Tongue (tissue), 2 donors: ENCODE results near the gene PRAMEF9. TPM values are rescaled to one million over a fixed set of nuclear protein-coding genes. Genes with fewer than 3 reads are reported as not detected.
"Not testable (repeated sequence)": the region's sequence is repeated elsewhere in the genome, so short reads cannot be mapped to it uniquely, and the experiment has no call there.

ENCODE experiments used
- DNase-seq: peaks from one replicate; pipeline ENCODE4 v3.0.0-alpha.2; 2015
- total RNA-seq: library from RNA; depleted of rRNA; stranded (reverse); fragments of >200 nt; gene quantifications from one replicate; pipeline ENCODE4 v1.2.3, GENCODE V29; 2014

PRAMEF9 gene
- total RNA-seq, result not detected

- DNase-seq, result not testable (repeated sequence)
Observed at GRCh38 chr1:13171548-13171947, at the start of gene PRAMEF9. TSS of gene PRAMEF9 (plus strand) at chr1:13171848. CDS start at chr1:13175281, 3,433 bp downstream.

- DNase-seq, result not testable (repeated sequence)
Observed at GRCh38 chr1:13155909-13156308, 15.7 kb upstream of the PRAMEF9 start, which contains the start of gene PRAMEF26. TSS of gene PRAMEF26 (minus strand) at chr1:13156009. CDS start at chr1:13153095, 2,914 bp downstream.

- DNase-seq, result not testable (repeated sequence)
Observed at GRCh38 chr1:13165531-13165930, 6.1 kb upstream of the PRAMEF9 start, which contains the start of gene HNRNPCL4. TSS of gene HNRNPCL4 (minus strand) at chr1:13165631. CDS start at chr1:13165467, 164 bp downstream.

GRCh38 chr1:13201309-13201708 lies 29.7 kb downstream of the PRAMEF9 start, which contains the start of gene PRAMEF13:
TSS of gene PRAMEF13 (minus strand) at chr1:13201409. CDS start at chr1:13199589, 1,820 bp downstream.
- not testable (repeated sequence) for DNase-seq

- not testable (repeated sequence) for DNase-seq
Observed at GRCh38 chr1:13208712-13209111, 37.1 kb downstream of the PRAMEF9 start.

GRCh38 chr1:13216619-13217018 lies 45.0 kb downstream of the PRAMEF9 start:
- DNase-seq, result not testable (repeated sequence)

- not testable (repeated sequence) for DNase-seq
Observed at GRCh38 chr1:13219203-13219602, 47.6 kb downstream of the PRAMEF9 start.

- DNase-seq, result not testable (repeated sequence)
Observed at GRCh38 chr1:13222788-13223187, 51.1 kb downstream of the PRAMEF9 start.

GRCh38 chr1:13224480-13225060 lies 52.9 kb downstream of the PRAMEF9 start:
- no peak for DNase-seq

GRCh38 chr1:13225675-13226204 lies 54.1 kb downstream of the PRAMEF9 start, which contains the start of gene PRAMEF18:
TSS of gene PRAMEF18 (minus strand) at chr1:13226154. CDS start at chr1:13226106, 48 bp downstream.
- not testable (repeated sequence) for DNase-seq

- DNase-seq, result not testable (repeated sequence)
Observed at GRCh38 chr1:13227271-13228055, 55.8 kb downstream of the PRAMEF9 start.

GRCh38 chr1:13228343-13228781 lies 56.7 kb downstream of the PRAMEF9 start:
- DNase-seq, result peak; percentile 7

Other genes with a start within 250 kb of the PRAMEF9 start
- gene PRAMEF6, start 224.3 kb upstream of the PRAMEF9 start, total RNA-seq, result not detected
- not detected for gene PRAMEF27, start 115.3 kb upstream of the PRAMEF9 start, total RNA-seq
- not detected for gene HNRNPCL3, start 111.1 kb upstream of the PRAMEF9 start, total RNA-seq
- gene PRAMEF25, start 101.1 kb upstream of the PRAMEF9 start, total RNA-seq, result not detected
- not detected for gene HNRNPCL2, start 55.0 kb upstream of the PRAMEF9 start, total RNA-seq
- not detected for gene PRAMEF26, start 15.8 kb upstream of the PRAMEF9 start, total RNA-seq
- not detected for gene HNRNPCL4, start 6.2 kb upstream of the PRAMEF9 start, total RNA-seq
- not detected for gene PRAMEF13, start 29.6 kb downstream of the PRAMEF9 start, total RNA-seq
- not detected for gene PRAMEF18, start 54.3 kb downstream of the PRAMEF9 start, total RNA-seq
- gene PRAMEF5, start 82.3 kb downstream of the PRAMEF9 start, total RNA-seq, result not detected
- not detected for gene PRAMEF8, start 113.3 kb downstream of the PRAMEF9 start, total RNA-seq
- not detected for gene PRAMEF33, start 131.7 kb downstream of the PRAMEF9 start, total RNA-seq
- not detected for gene PRAMEF15, start 143.7 kb downstream of the PRAMEF9 start, total RNA-seq
- gene PRAMEF14, start 175.3 kb downstream of the PRAMEF9 start, total RNA-seq, result not detected
- gene PRAMEF19, start 200.1 kb downstream of the PRAMEF9 start, total RNA-seq, result not detected
- not detected for gene PRAMEF17, start 217.8 kb downstream of the PRAMEF9 start, total RNA-seq
- gene PRAMEF20, start 238.6 kb downstream of the PRAMEF9 start, total RNA-seq, result not detected